ENCODE data around the gene CTCF. TPM values are rescaled to one million over a fixed set of nuclear protein-coding genes. Genes with fewer than 3 reads are reported as not detected.

The CTCF gene
- total RNA-seq, 3 donors from 2014 or later: 41.1 to 55.5 (median 43.4) TPM

DNA sequence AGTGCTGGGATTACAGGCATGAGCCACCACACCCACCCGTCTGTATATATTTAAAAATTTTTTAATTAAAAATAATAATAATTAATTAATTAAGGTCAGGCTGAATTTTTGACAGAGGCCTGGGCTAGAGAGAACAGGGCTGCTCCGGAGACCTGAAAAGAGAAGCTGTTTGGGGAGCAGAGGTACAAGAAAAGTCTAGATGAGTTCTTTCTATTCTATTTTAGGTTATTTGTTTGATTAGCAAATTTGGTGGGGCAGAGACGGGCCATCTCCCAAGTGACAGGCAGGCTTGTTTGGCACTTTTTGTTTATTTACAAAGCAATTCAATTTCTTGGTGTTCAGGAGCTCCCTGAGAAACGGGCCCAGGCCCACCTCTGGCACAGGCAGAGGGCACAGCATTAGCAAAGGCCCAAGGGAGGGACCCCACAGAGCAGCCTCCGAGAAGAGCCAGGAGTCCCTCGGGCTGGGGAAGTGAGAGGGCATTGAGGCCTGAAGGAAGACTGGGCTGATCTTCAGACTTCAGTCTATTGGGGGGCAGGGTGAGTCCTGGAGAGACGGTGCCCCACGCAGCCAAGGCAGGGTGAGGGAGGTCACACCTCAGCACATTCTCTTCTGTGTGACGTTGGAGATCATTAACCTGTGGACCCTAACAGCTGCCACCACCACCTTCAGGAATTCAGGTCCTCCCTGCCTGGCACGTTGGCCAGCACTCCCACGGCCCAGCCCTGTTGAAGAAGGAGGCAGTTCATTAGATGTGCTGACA is 44.5 kb upstream of the CTCF start:
- intact Hi-C loops (cut with DNase I, micrococcal nuclease): no loop called here
- H3K4me1 ChIP-seq (ENCODE audit: low read depth): peaks cover 5% of the 10 kb centered on the region
- peak in 1 of 3 donors; percentile 61 for DNase-seq
- no peak overlapping the region for H3K4me3 ChIP-seq
- no peaks in the 10 kb centered on the region for H3K36me3 ChIP-seq (ENCODE audit: low read depth)
- no peaks in the 10 kb centered on the region for H3K9me3 ChIP-seq
- no peak for ATAC-seq
- TF ChIP-seq, protein P1, sequence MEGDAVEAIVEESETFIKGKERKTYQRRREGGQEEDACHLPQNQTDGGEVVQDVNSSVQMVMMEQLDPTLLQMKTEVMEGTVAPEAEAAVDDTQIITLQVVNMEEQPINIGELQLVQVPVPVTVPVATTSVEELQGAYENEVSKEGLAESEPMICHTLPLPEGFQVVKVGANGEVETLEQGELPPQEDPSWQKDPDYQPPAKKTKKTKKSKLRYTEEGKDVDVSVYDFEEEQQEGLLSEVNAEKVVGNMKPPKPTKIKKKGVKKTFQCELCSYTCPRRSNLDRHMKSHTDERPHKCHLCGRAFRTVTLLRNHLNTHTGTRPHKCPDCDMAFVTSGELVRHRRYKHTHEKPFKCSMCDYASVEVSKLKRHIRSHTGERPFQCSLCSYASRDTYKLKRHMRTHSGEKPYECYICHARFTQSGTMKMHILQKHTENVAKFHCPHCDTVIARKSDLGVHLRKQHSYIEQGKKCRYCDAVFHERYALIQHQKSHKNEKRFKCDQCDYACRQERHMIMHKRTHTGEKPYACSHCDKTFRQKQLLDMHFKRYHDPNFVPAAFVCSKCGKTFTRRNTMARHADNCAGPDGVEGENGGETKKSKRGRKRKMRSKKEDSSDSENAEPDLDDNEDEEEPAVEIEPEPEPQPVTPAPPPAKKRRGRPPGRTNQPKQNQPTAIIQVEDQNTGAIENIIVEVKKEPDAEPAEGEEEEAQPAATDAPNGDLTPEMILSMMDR (IDR thresholded peaks at IDR 0.05): no peak

DNA sequence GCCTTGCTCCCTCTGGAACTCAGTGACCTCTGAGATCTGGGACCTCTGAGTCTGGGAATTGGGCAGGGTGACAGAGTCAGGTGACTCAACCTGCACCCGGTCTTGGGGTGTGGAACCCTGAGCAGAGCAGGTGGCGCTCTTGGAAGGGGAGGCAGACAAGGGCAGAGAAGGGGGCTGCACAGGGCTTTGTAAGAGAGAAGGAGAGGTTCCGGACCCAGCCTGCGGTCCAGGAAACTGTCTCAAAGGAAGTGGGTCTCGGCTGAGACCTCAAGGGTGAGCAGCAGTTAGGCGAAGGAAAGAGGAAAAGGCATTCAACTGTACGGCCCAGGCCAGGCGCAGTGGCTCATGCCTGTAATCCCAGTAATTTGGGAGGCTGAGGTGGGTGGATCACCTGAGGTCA is 43.6 kb upstream of the CTCF start:
- Histone ChIP-seq H3K4me3 (no peak overlapping the region), H3K9me3 (no peaks in the 10 kb centered on the region), H3K36me3 (ENCODE audit: low read depth) (no peaks in the 10 kb centered on the region), H3K4me1 (ENCODE audit: low read depth) (peaks cover 5% of the 10 kb centered on the region)
- TF ChIP-seq, protein P1 (IDR thresholded peaks at IDR 0.05): no peak
- DNase-seq (no peak), ATAC-seq (no peak)
- intact Hi-C loops (cut with DNase I, micrococcal nuclease): no loop called here

DNA sequence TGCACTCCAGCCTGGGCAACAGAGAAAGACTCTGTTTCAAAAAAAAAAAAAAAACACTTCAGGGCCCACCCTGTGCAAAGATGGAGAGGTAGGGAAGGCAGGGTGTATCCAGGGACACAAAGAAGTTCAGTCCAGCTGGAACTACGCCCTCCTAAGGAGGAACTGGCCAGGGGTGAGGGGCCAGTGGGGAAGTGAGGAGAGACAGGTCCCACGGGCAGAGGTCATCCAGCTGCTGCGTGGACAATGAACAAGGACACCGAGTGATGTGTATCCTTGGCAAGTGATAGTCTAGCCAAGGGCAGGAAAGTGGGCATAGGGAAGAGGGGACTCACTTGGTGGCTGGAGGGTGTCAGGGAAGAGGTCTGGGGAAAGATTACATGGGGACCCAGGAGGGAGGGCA is 43.1 kb upstream of the CTCF start:
- intact Hi-C loops (cut with DNase I, micrococcal nuclease): no loop called here
- no peaks in the 10 kb centered on the region for H3K9me3 ChIP-seq
- no peaks in the 10 kb centered on the region for H3K36me3 ChIP-seq (ENCODE audit: low read depth)
- no peak overlapping the region for H3K4me3 ChIP-seq
- ATAC-seq: no peak
- DNase-seq: no peak
- H3K4me1 ChIP-seq (ENCODE audit: low read depth): peaks cover 1% of the 10 kb centered on the region
- TF ChIP-seq, protein P1 (IDR thresholded peaks at IDR 0.05): no peak

DNA sequence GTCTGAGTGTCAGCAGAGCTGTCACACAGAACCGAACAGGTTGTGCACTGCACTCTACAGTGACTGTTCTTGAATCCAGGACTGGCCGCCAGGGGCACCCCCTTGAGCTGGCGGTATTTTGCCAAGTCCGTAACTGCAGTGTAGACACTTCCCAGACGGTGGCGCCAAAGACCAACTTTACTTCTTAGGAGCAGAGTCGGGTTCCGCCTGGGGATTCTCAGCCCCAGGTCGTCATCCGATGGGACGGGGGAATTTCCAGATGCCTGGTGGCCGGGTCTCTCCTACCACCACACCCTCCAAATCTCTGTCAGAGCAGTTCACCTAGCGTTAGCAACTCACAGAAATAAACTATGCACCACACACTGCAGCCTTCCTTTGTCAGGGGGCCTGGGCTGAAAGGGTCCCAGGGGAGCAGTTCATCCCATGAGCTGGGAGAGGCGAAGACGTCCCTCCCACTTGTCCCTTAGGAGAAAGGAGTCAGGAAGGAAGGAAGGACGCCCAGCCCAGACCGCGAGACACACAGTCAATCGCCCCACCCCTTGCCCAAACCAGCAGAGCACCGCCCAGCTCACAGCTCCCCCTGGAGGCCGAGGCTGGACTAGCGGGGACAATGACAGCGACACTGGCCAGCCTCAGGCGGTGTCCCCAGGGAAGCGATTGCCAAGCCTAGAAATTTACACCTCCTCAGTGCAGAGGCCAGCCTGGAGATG is 41.1 kb upstream of the CTCF start:
- H3K36me3 ChIP-seq (ENCODE audit: low read depth): no peaks in the 10 kb centered on the region
- no peak overlapping the region for H3K4me3 ChIP-seq
- intact Hi-C loops (cut with DNase I, micrococcal nuclease): no loop called here
- no peaks in the 10 kb centered on the region for H3K4me1 ChIP-seq (ENCODE audit: low read depth)
- TF ChIP-seq, protein P1 (IDR thresholded peaks at IDR 0.05): peak; percentile 89
- DNase-seq (peak; percentile 95 to 99 (median 97)), ATAC-seq (peak; percentile 96)
- no peaks in the 10 kb centered on the region for H3K9me3 ChIP-seq

DNA sequence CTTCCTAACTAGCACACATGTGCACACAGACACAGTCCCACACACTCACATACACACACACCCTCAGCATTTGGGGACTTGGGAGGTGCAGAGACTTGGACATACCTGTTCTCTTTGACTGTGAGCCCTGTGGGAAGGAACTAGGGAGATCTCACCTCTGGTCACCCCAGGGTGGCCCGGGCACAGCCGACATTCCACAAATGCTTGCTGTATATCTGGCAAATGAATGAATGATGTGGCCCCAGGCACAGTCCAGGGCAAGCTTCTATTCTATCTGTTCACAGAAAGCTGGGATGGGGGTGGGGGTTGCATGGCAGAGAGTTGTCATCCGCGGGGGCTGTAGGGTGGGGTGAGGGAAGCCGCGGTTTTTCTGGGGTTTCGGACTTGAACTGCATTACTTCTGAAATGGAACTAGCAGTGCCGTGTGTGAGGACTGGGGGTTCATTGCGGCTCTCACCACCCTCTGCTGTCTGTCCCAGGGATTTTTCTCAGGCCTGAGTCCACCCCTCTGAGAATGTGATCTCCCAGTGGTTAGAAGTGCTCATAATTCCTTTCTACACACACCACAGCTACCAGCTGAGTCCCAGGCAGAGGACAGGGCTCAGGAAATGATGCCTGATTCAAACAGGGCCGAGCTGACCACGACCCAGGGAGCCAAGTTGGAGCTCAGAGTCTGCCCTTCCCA is 37.0 kb upstream of the CTCF start:
- H3K9me3 ChIP-seq: no peaks in the 10 kb centered on the region
- no peaks in the 10 kb centered on the region for H3K36me3 ChIP-seq (ENCODE audit: low read depth)
- TF ChIP-seq, protein P1 (IDR thresholded peaks at IDR 0.05): no peak
- ATAC-seq (no peak), DNase-seq (no peak)
- H3K4me1 ChIP-seq (ENCODE audit: low read depth): peaks cover 14% of the 10 kb centered on the region
- H3K4me3 ChIP-seq: no peak overlapping the region
- intact Hi-C loops (cut with DNase I, micrococcal nuclease): no loop called here

Data from mucosa of descending colon (tissue), 3 donors.